GM12865 (cell line): ENCODE results near the gene VTCN1.

ENCODE experiments used
- DNase-seq: peaks from one replicate; pipeline ENCODE4 v3.0.0; 2010; ENCODE audit warnings: low read depth
- H3K4me3 ChIP-seq: 2 replicates; pipeline ENCODE4 v1.5.1; 2011; ENCODE audit warnings: mild to moderate bottlenecking, low read depth, low read length, control low read depth
- CTCF ChIP-seq: IDR thresholded peaks from 2 replicates; pipeline ENCODE4 v1.5.1; 2011; ENCODE audit warnings: low read length, control low read depth, low read depth, inconsistent platforms; ENCODE audit not compliant: insufficient read depth; ENCODE audit errors: missing control alignments

The VTCN1 gene

DNA sequence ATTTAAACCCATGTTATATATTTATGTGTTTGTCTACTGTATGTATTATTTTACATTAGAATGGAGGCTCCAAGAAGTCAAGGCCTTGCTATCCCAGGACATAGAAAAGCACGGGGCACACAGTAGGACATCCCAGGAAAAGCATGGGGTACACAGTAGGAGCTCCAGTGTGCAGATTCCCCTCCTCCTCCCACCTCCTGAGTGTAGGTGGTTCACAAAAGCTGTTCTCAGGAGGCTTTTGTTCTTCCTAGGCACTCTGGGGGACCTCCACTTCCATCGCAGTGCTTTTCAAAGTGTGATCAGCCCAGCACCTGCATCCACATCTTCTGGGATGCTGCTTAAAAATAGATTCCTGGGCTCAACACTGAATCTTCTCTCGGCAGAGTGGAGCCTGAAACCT is 30.8 kb upstream of the VTCN1 start:
- no peak for TF ChIP-seq CTCF
- no peak overlapping the region for H3K4me3 ChIP-seq
- no peak for DNase-seq

- no peak overlapping the region for H3K4me3 ChIP-seq
- DNase-seq: no peak
- no peak for TF ChIP-seq CTCF
Observed at GRCh38 chr1:117240547-117240946, 29.8 kb upstream of the VTCN1 start.

DNA sequence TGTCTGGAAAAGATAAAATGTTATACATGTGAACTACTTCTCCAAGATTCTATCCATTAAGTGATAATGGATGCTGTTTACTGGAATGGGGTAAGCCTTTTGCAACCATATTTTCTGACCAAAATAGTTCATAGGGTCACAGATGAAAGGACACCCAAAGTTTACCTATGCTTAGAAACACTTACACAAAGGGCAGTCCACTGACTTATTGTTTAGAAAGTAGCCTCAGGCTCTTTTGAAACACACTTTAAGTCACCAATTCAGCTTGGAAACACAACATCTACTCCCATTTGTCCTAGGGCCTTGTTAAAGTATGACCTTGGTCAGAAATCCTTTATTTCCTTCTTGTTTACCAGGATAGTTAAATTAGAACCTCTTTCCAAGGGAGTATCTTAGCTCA is 28.7 kb upstream of the VTCN1 start:
- DNase-seq: no peak
- no peak overlapping the region for H3K4me3 ChIP-seq
- no peak for TF ChIP-seq CTCF

- no peak overlapping the region for H3K4me3 ChIP-seq
- DNase-seq: no peak
- TF ChIP-seq CTCF: no peak
Observed at GRCh38 chr1:117237726-117238381, 27.1 kb upstream of the VTCN1 start.

- no peak for DNase-seq
- no peak for TF ChIP-seq CTCF
- H3K4me3 ChIP-seq: no peak overlapping the region
Observed at GRCh38 chr1:117235863-117236465, 25.2 kb upstream of the VTCN1 start.

GRCh38 chr1:117232531-117232930 is 21.8 kb upstream of the VTCN1 start:
- DNase-seq: no peak

More at GRCh38 chr1:117232531-117232930, 21.8 kb upstream of the VTCN1 start:
- no peak for TF ChIP-seq CTCF
- H3K4me3 ChIP-seq: no peak overlapping the region
